HG02840 (cell line): Measurements from ENCODE around the gene KIF5B.
A peak's percentile ranks its signal among the peaks of the same experiment; 100 is the strongest.
"Not testable (repeated sequence)": the region's sequence is repeated elsewhere in the genome, so short reads cannot be mapped to it uniquely, and the experiment has no call there.

ENCODE experiments used
- ATAC-seq: cut with Tn5 transposase; IDR thresholded peaks from one replicate; pipeline ENCODE4 v1.9.1; 2021; ENCODE audit warnings: mild to moderate bottlenecking, moderate library complexity, moderate number of reproducible peaks; ENCODE audit not compliant: unreplicated experiment, low FRiP score

KIF5B gene

DNA sequence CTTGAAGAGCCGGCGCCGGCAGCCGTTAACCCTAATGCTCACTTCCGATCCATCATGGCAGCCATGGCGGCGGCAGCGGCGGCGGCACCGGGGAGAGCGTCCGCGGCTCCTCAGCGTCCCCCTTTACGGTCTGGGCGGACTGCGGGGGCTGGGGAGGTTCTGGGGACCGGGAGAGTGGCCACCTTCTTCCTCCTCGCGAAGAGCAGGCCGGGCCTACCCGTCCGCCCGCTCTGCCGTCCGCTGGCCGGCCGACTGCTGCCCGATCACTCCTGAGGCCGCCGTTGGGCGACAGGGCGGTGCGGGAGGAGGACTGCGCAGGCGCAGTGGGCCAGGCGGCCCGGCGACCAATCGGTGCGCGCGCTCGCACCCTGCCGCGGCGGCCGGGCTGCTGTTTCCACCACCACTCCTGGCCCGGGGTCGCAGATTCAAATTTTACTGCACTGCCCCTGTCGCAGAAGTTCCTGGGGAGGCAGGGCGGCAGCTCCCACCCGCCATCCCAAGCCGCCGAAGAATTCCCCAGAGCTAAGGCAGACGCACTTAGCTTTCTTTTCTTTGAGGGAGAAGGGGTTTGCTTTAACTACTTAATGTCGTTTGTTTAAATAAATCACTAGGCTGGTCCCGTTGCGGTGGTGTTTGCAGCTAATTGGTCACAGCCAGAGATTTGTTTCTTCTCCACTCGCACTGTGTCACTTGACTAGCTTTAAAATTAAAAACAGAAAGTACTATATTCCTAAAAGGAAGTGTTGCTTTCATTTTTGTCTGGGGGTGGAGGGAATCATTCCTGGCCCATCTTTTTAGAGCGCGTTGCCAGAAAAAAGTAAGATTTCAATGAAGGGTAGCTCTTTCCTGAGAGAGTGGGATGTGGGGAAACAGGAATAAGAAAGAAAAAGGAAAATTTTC lies at the start of gene KIF5B:
KIF5B (minus strand) TSS at position 290 of the 900 bp plus-strand sequence. CDS start 452 bp downstream, outside the sequence.
- ATAC-seq: peak; percentile 90

- ATAC-seq: no peak
Measured at GRCh38 chr10:32105782-32106382, 49.7 kb upstream of the KIF5B start.

DNA sequence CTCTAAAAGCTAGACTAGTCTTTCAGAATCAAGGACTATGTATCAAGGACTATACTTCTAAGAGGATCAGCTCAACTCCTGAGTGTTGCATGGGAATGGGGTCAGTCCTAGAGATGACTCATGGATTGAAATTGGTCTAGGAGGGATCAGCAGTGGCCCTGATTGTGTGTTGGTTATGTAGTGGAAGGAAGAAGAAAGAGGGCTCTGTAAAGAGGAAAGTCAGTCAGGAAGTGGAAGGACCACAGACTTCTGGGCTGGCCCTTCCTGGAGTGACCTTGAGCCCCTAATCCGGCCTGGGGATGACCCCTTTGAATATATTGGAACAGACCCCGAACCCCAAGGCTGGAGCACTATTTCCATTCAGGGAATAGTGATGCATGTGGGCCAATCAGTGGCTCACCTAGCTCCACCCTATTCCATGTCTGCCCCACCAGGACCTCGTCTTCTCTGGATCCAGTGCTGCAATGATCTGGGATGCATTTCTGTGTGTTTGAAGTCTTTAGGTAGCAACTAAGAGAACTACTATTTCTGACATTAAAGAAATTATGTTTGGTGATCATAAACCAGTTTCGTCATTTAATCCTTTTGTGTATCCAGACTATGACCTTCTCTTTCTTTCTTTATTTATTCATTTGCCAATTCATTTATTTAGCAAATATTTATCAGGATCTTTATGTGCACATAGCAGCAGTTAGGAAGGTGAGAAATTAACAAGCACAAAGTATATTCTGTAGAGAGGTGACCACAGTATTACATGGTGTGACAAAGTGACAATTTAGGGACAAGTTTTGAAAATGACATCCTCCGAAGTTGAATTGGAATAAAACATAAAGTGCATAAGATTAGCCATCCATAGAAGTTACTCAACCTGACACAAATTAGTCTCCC lies 48.6 kb upstream of the KIF5B start:
- no peak for ATAC-seq

- no peak for ATAC-seq
Measured at GRCh38 chr10:32104181-32104580, 48.0 kb upstream of the KIF5B start.

DNA sequence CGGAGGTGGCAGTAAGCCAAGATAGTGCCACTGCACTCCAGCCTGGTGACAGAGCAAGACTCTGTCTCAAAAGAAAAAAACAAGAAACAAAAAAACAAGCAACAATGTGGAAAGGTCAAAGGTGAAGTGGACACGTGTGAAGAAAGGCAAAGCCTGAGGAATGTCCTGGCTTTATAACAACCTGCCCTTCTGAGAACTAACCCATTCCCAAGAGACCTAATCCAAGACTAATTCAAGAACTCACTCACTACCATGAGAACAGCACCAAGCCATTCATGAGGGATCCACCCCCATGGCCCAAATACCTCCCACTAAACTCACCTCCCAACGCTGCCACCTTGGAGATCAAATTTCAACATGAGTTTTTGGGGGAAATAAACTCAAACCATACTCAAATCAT lies 47.5 kb upstream of the KIF5B start:
- ATAC-seq: no peak

DNA sequence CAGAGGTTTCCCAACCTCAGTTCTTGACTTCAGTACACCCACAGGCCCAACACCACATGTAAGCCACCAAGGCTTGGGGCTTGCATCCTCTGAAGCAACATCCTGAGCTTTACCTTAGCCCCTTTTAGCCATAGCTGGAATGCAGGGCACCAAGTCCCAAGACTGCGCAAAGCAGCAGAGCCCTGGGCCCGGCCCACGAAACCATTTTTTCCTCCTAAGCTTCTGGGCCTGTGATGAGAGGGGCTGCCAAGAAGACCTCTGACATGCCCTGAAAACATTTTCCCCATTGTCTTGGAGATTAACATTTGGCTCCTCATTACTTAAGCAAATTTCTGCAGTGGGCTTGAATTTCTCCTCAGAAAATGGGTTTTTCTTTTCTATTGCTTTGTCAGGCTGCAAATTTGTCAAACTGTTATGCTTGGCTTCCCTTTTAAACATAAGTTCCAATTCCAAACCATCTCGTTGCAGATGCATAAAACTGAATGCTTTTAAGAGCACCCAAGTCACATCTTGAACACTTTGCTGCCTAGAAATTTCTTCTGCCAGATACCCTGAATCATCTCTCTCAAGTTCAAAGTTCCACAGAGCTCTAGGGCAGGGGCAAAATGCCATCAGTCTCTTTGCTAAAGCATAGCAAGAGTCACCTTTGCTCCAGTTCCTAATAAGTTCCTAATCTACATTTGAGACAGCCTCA lies 42.5 kb upstream of the KIF5B start:
- not testable (repeated sequence) for ATAC-seq

- ATAC-seq: no peak
Measured at GRCh38 chr10:32095116-32095733, 39.0 kb upstream of the KIF5B start.

GRCh38 chr10:32093650-32094049 lies 37.4 kb upstream of the KIF5B start:
- no peak for ATAC-seq

GRCh38 chr10:32091046-32091445 lies 34.8 kb upstream of the KIF5B start:
- no peak for ATAC-seq

DNA sequence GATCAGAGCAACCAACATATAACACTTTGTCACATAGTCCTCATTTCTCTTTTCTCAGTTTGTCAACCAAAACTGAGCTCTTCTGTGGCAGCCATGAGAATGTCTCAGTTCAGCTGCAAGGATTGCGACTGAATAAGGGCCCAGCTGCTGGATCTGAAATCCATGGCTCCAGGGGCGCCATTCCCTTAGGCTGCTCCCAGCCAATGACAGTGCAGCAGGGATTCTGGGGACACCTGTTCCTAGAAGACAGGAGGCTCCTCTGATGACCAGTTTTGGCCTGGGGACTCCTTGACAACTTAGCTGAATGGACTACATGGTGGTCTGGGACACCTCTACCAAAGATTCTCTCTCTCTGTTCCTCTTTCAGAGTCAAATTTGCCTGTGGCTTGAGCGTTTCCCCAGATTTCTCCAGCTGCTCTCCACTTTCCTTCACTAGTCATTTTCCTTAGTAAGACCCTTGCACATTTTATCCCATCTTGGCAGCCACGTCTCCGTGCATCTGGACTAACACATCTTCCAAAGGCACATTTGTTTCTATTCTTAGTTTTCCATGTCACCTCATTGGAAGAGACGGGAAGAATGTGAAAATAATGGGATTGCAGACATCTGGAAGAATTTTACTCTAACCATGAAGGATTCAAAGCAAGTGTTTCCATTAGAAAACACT lies 28.1 kb upstream of the KIF5B start:
- ATAC-seq: no peak

GRCh38 chr10:32077896-32078485 lies 21.8 kb upstream of the KIF5B start:
- no peak for ATAC-seq

GRCh38 chr10:32073659-32074058 lies 17.4 kb upstream of the KIF5B start:
- no peak for ATAC-seq

GRCh38 chr10:32073128-32073527 lies 16.9 kb upstream of the KIF5B start:
- no peak for ATAC-seq

GRCh38 chr10:32072025-32072800 lies 16.0 kb upstream of the KIF5B start:
- ATAC-seq: no peak

GRCh38 chr10:32070645-32071044 lies 14.4 kb upstream of the KIF5B start:
- no peak for ATAC-seq

DNA sequence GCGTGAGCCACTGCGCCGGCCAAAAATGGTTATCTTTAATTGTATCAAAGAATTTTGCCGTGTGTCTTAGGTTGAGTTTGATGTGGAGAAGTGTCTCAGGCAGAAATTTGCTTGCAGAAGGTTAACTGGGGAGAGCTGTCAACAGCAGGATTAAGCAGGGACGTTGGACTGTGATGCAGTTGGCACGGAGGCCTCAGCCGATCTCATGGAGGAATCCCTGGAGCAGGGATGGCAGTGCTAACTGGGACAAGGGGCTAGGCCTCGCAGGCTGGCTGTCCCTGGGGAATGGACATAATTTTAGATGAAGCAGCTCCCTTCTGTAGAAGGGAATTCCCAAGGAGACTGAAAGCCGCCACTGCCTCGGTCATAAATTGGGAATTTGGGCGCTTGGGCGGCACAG lies 12.3 kb upstream of the KIF5B start:
- no peak for ATAC-seq

DNA sequence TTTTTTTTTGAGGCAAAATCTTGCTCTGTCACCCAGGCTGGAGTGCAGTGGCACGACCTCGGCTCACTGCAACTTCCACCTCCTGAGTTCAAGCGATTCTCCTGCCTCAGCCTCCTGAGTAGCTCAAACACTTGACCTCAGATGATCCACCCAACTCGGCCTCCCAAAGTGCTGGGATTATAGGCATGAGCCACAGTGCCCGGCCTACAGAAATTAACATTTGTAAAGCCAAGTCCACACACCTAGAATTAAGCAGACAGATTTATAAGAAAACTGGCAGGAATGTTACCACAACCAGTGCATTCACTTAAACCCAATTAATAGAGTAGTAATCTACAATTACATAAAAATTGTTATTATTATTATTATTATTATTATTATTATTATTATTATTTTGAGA lies 11.7 kb upstream of the KIF5B start:
- not testable (repeated sequence) for ATAC-seq

DNA sequence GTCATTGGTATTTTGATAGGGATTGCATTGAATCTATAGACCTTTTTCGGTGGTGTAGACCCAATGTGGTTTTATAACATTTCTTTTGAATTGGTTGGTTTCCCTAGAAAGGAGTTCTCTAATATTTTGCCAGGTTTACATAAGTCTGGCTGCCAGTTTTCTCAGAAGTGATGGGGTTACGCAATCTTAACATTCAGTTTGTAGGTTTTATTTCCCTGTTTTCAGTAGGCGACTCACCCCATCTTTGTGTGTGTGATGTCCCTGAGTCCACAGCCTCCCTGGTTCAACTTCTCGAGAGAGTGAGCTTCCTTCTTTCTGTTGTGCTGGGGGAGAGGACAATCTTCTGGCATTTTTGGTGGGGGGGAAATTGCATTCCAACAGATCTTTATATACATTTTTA lies 9.6 kb upstream of the KIF5B start:
- no peak for ATAC-seq
